ENCODE results near the gene AFMID.
A peak's percentile ranks its signal among the peaks of the same experiment; 100 is the strongest.

Gene AFMID

GRCh38 chr17:78251773-78252103 lies 64.6 kb downstream of the AFMID start:
- TF ChIP-seq TAF1 (IDR thresholded peaks at IDR 0.05; ENCODE audit: borderline replicate concordance, insufficient read depth, low read length) (no peak), SIN3A (IDR thresholded peaks at IDR 0.05; ENCODE audit: borderline replicate concordance, insufficient read depth, low read length) (no peak), REST (IDR thresholded peaks at IDR 0.05; ENCODE audit: insufficient read depth in 1 of 2, low read depth in 2 of 2, low read length in 2 of 2) (no peak), POLR2AphosphoS5 (IDR thresholded peaks at IDR 0.05; ENCODE audit: low read depth, low read length) (no peak), FOXP2 (optimal IDR thresholded peaks at IDR 0.05; ENCODE audit: borderline replicate concordance, extremely low read depth, extremely low read length, insufficient read depth) (no peak)

GRCh38 chr17:78252111-78252634 lies 65.0 kb downstream of the AFMID start:
- no peak for TF ChIP-seq REST (IDR thresholded peaks at IDR 0.05; ENCODE audit: insufficient read depth in 1 of 2, low read depth in 2 of 2, low read length in 2 of 2)
- TF ChIP-seq POLR2AphosphoS5 (IDR thresholded peaks at IDR 0.05; ENCODE audit: low read depth, low read length): no peak

DNA sequence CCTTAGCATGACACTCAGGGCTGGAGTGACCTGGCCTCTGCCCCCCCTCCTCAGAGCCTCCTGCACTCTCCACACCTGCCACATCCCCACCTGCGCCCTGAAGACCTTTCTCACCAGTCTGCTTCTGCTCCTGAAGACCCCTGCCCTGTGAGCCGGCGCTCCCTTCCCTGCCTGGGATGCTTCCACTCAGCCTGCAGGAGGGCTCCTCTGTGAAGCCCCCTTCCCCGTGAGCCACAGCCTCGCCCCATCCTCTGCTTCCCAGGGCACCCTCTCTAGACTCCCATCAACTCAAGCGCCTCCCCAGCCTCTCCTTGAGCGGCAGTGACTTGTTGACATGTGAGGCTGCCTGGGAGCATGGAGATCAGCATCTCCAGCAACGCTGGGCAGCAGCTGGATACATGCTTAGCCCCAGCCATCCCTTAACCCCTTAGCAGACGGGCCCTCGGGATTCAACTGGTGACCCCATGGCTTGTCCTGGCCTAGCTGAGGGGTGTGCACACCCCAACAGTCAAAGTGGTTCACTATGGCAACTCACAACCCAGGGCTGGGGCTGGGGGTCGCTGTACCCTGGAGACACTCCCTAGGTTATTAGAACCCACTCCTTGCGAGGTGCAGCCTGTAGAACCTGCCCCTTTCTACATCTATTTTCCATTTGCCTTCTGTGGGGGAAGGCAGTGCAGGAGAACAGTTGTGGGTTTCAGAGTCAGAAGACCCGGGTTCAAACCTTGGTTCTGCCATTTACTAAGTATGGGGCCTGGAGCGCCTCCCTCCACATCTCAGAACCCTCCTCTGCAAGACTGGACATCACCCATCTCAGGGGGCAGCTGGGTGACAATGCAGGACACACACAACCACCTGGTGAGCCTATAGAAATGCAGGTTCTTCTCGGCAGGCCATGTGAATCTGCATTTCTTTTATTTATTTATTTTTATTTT lies 65.8 kb downstream of the AFMID start:
- TF ChIP-seq TAF1 (IDR thresholded peaks at IDR 0.05; ENCODE audit: borderline replicate concordance, insufficient read depth, low read length) (no peak), POLR2AphosphoS5 (IDR thresholded peaks at IDR 0.05; ENCODE audit: low read depth, low read length) (no peak; the same call in 1 of the 2 replicates), FOXP2 (optimal IDR thresholded peaks at IDR 0.05; ENCODE audit: borderline replicate concordance, extremely low read depth, extremely low read length, insufficient read depth) (no peak), SIN3A (IDR thresholded peaks at IDR 0.05; ENCODE audit: borderline replicate concordance, insufficient read depth, low read length) (no peak), REST (IDR thresholded peaks at IDR 0.05; ENCODE audit: insufficient read depth in 1 of 2, low read depth in 2 of 2, low read length in 2 of 2) (no peak)

DNA sequence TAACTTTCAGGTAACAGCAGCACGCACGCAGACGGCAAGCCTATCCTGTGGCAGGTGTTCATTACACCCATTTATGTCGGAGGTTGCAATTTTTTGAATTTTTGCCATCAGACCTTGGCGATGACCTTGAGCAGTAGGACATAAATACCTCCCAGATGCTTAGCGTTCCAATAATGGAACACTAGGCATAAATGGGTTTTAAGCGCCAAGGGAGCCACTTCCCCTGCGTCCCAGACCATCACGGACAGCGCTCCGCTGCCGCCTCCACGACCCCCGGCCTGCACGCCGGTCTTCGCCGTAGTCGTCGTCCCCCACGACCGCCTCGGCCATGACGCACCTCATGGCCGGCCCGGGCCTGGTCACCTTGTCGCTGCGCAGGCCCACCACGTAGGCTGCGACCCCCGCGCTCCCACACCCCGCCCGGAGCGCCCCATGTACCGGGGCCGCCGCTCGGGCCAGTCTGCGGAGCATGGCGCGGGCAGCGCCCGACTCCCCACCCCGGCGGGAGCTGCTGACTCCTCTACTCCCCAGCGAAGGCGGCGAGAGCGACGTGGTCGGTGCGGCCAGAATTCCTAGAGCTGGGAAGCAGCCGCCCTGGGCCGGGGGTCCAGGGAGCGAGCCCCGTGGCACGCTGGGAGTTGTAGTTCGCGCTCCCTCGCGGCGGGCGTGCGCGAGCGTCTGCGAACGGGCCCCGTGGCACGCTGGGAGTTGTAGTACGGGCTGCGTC lies 66.9 kb downstream of the AFMID start:
- TF ChIP-seq REST (IDR thresholded peaks at IDR 0.05; ENCODE audit: insufficient read depth in 1 of 2, low read depth in 2 of 2, low read length in 2 of 2): no peak
- TF ChIP-seq FOXP2 (optimal IDR thresholded peaks at IDR 0.05; ENCODE audit: borderline replicate concordance, extremely low read depth, extremely low read length, insufficient read depth): peak; percentile 73
- 0 out of 2 replicates have a peak, but pooled peaks have one; percentile 35 for TF ChIP-seq TAF1 (IDR thresholded peaks at IDR 0.05; ENCODE audit: borderline replicate concordance, insufficient read depth, low read length)
- peak; percentile 79 for TF ChIP-seq POLR2AphosphoS5 (IDR thresholded peaks at IDR 0.05; ENCODE audit: low read depth, low read length)
- 0 out of 2 replicates have a peak, but pooled peaks have one; percentile 30 for TF ChIP-seq SIN3A (IDR thresholded peaks at IDR 0.05; ENCODE audit: borderline replicate concordance, insufficient read depth, low read length)
